HEK293 (cell line): ENCODE data around the gene MND1.

Source experiments
- CTCF ChIA-PET: fragments of 350-600 bp; formaldehyde crosslinking; extraction: SDS; loops from one replicate; lab custom pipeline; 2021; ENCODE audit warnings: antibody characterized with exemption; lab: Yijun Ruan, JAX
- POLR2A ChIA-PET: fragments of 300-600 bp; formaldehyde crosslinking; extraction: SDS; loops from one replicate; lab custom pipeline; 2020; ENCODE audit warnings: antibody characterized with exemption, inconsistent platforms; lab: Yijun Ruan, JAX
- H3K27ac ChIP-seq: fragments of 200-500 bp; sonication (Bioruptor generic); 2 replicates; pipeline ENCODE4 v1.5.1; 2014; ENCODE audit warnings: low read depth, low read length, control low read depth, inconsistent platforms; ENCODE audit errors: extremely low read depth
- H3K36me3 ChIP-seq, 2 experiments: fragments of 200-500 bp in 1 of 2; sonication (Bioruptor generic) in 1 of 2; 1 replicate in 1 of 2; 2 replicates in 1 of 2; pipeline ENCODE4 v1.5.1; 2014 to 2017; ENCODE audit warnings: inconsistent platforms in 2 of 2, low read length in 2 of 2; ENCODE audit not compliant: control insufficient read depth in 2 of 2, insufficient read depth in 1 of 2
- H3K4me1 ChIP-seq: fragments of 200-500 bp; sonication (Bioruptor generic); 2 replicates; pipeline ENCODE4 v1.5.1; 2014; ENCODE audit warnings: mild to moderate bottlenecking, low read length, inconsistent platforms; ENCODE audit not compliant: control insufficient read depth, insufficient read depth
- H3K4me3 ChIP-seq: 2 replicates; pipeline ENCODE4 v1.5.1; 2011; ENCODE audit warnings: low read depth, mild to moderate bottlenecking, control low read depth, low read length, moderate library complexity
- H3K9me3 ChIP-seq: fragments of 200-500 bp; sonication (Bioruptor generic); 2 replicates; pipeline ENCODE4 v1.5.1; 2014; ENCODE audit warnings: low read depth, low read length, inconsistent platforms; ENCODE audit not compliant: control insufficient read depth, insufficient read depth
- FEZF1 ChIP-seq: fragments of 450-650 bp; formaldehyde crosslinking; IDR thresholded peaks from 2 replicates; pipeline ENCODE4 v1.5.1; 2016; ENCODE audit warnings: missing biosample characterization, missing genetic modification characterization
- GLI4 ChIP-seq: fragments of 450-650 bp; formaldehyde crosslinking; IDR thresholded peaks from 2 replicates; pipeline ENCODE4 v1.5.1; 2016; ENCODE audit warnings: missing biosample characterization, missing genetic modification characterization
- HOXC10 ChIP-seq: sonication (generic); formaldehyde crosslinking; IDR thresholded peaks from 2 replicates; pipeline ENCODE4 v1.8.1; 2023; ENCODE audit warnings: mild to moderate bottlenecking, missing genetic modification reagents
- MZF1 ChIP-seq: fragments of 450-650 bp; formaldehyde crosslinking; IDR thresholded peaks from 2 replicates; pipeline ENCODE4 v1.5.1; 2017; ENCODE audit warnings: missing biosample characterization, missing genetic modification characterization, borderline replicate concordance
- OSR2 ChIP-seq: fragments of 450-650 bp; formaldehyde crosslinking; IDR thresholded peaks from 2 replicates; pipeline ENCODE4 v1.5.1; 2016; ENCODE audit warnings: missing biosample characterization, missing genetic modification characterization
- OVOL3 ChIP-seq: fragments of 450-650 bp; formaldehyde crosslinking; IDR thresholded peaks from 2 replicates; pipeline ENCODE4 v1.5.1; 2016; ENCODE audit warnings: missing biosample characterization, missing genetic modification characterization
- PRDM4 ChIP-seq: fragments of 450-650 bp; formaldehyde crosslinking; IDR thresholded peaks from 2 replicates; pipeline ENCODE4 v1.5.1; 2017; ENCODE audit warnings: missing biosample characterization, missing genetic modification characterization
- PRDM6 ChIP-seq: fragments of 450-650 bp; formaldehyde crosslinking; IDR thresholded peaks from 2 replicates; pipeline ENCODE4 v1.5.1; 2017; ENCODE audit warnings: missing biosample characterization, missing genetic modification characterization
- SETDB1 ChIP-seq: IDR thresholded peaks from one replicate; pipeline ENCODE4 v1.6.1; 2017; ENCODE audit warnings: mild to moderate bottlenecking, low read length, moderate library complexity, mixed read lengths; ENCODE audit not compliant: insufficient read length
- WT1 ChIP-seq: fragments of 450-650 bp; formaldehyde crosslinking; IDR thresholded peaks from 2 replicates; pipeline ENCODE4 v1.5.1; 2016; ENCODE audit warnings: missing biosample characterization, missing genetic modification characterization
- ZBTB44 ChIP-seq: fragments of 450-650 bp; IDR thresholded peaks from 2 replicates; pipeline ENCODE4 v1.5.1; 2018; ENCODE audit warnings: missing biosample characterization, mild to moderate bottlenecking, missing genetic modification characterization
- ZNF202 ChIP-seq: fragments of 450-650 bp; formaldehyde crosslinking; IDR thresholded peaks from 2 replicates; pipeline ENCODE4 v1.5.1; 2016; ENCODE audit warnings: missing biosample characterization, missing genetic modification characterization, borderline replicate concordance
- ZNF335 ChIP-seq: fragments of 450-650 bp; formaldehyde crosslinking; conservative IDR thresholded peaks from 2 replicates; pipeline ENCODE4 v1.5.1; 2016; ENCODE audit warnings: missing biosample characterization, missing genetic modification characterization
- ZNF580 ChIP-seq: fragments of 450-650 bp; formaldehyde crosslinking; IDR thresholded peaks from 2 replicates; pipeline ENCODE4 v1.5.1; 2016; ENCODE audit warnings: missing biosample characterization, missing genetic modification characterization
- ZNF596 ChIP-seq: fragments of 450-650 bp; IDR thresholded peaks from 2 replicates; pipeline ENCODE4 v1.5.0; 2018; ENCODE audit warnings: missing biosample characterization, mild to moderate bottlenecking, missing genetic modification characterization, moderate library complexity
- ZNF629 ChIP-seq: fragments of 450-650 bp; formaldehyde crosslinking; IDR thresholded peaks from 2 replicates; pipeline ENCODE4 v1.5.1; 2017; ENCODE audit warnings: missing biosample characterization, missing genetic modification characterization
- ZNF660 ChIP-seq: fragments of 450-650 bp; IDR thresholded peaks from 2 replicates; pipeline ENCODE4 v1.5.1; 2018; ENCODE audit warnings: missing biosample characterization, mild to moderate bottlenecking, missing genetic modification characterization
- ZNF837 ChIP-seq: fragments of 450-650 bp; formaldehyde crosslinking; IDR thresholded peaks from 2 replicates; pipeline ENCODE4 v1.5.1; 2016; ENCODE audit warnings: missing biosample characterization, missing genetic modification characterization
- ZNF843 ChIP-seq: fragments of 450-650 bp; formaldehyde crosslinking; IDR thresholded peaks from 2 replicates; pipeline ENCODE4 v1.5.1; 2016; ENCODE audit warnings: missing biosample characterization, missing genetic modification characterization
- ZXDB ChIP-seq: fragments of 450-650 bp; formaldehyde crosslinking; IDR thresholded peaks from 2 replicates; pipeline ENCODE4 v1.5.1; 2016; ENCODE audit warnings: missing biosample characterization, missing genetic modification characterization

MND1 gene

GRCh38 chr4:153447175-153447905 is 102.9 kb downstream of the MND1 start:
- Histone ChIP-seq H3K4me1 (0 out of 2 replicates have a peak, but pooled peaks cover 5% of the 10 kb centered on the region), H3K27ac (peak overlapping the region; percentile 72), H3K4me3 (no peak overlapping the region), H3K9me3 (no peaks in the 10 kb centered on the region), H3K36me3 (no peaks in the 10 kb centered on the region)
- TF ChIP-seq ZNF629 (tag by site-specific recombination) = peak; percentile 41
- peak; percentile 47; the same call in 1 of the 2 replicates for TF ChIP-seq ZXDB (tag by site-specific recombination)
- TF ChIP-seq ZNF335 = no peak; the same call in 1 of the 2 replicates
- peak; percentile 64; the same call in 1 of the 2 replicates for TF ChIP-seq ZNF843
- TF ChIP-seq ZNF596 (tag by site-specific recombination) = peak; percentile 61; the same call in 1 of the 2 replicates
- TF ChIP-seq OVOL3 (tag by site-specific recombination) = 0 out of 2 replicates have a peak, but pooled peaks have one; percentile 53
- peak; percentile 77 for TF ChIP-seq FEZF1
- TF ChIP-seq ZNF660 = no peak
- peak; percentile 83 for TF ChIP-seq WT1
- TF ChIP-seq ZNF580 = 0 out of 2 replicates have a peak, but pooled peaks have one; percentile 12
- peak; percentile 78 for TF ChIP-seq ZBTB44 (tag by site-specific recombination)
- TF ChIP-seq GLI4 (tag by site-specific recombination) = no peak
- TF ChIP-seq PRDM6 (tag by site-specific recombination) = peak; percentile 94
- peak; percentile 90 for TF ChIP-seq OSR2
- peak; percentile 16; the same call in 1 of the 2 replicates for TF ChIP-seq PRDM4 (tag by site-specific recombination)
- TF ChIP-seq ZNF202 = no peak
- peak; percentile 78 for TF ChIP-seq SETDB1
- no peak for TF ChIP-seq HOXC10 (CRISPR knock-in tag)
- peak; percentile 59 for TF ChIP-seq MZF1
- TF ChIP-seq ZNF837 = no peak
- POLR2A ChIA-PET = no interaction called here
- CTCF ChIA-PET = interaction anchor here (0.6 to 1.4 kb wide), 3 partner anchors 14 to 885 kb away, joined by 3 to 9 read pairs (median 3); no protein-coding TSS in a partner anchor
